Mesodermal cell (in vitro differentiated cells): ENCODE results near the gene TAS2R13.

Source experiments
- H3K27ac ChIP-seq: 2 replicates; pipeline ENCODE4 v1.7.0; 2013; ENCODE audit warnings: mild to moderate bottlenecking, low read depth, low read length, moderate library complexity; ENCODE audit not compliant: severe bottlenecking
- H3K36me3 ChIP-seq: 2 replicates; pipeline ENCODE4 v1.7.1; 2013; ENCODE audit warnings: mild to moderate bottlenecking, low read length, moderate library complexity; ENCODE audit not compliant: control insufficient read depth, insufficient read depth
- H3K4me1 ChIP-seq: one replicate; pipeline ENCODE4 v1.7.1; 2013; ENCODE audit warnings: mild to moderate bottlenecking, low read length; ENCODE audit not compliant: insufficient read depth, control insufficient read depth, poor library complexity, severe bottlenecking
- H3K4me3 ChIP-seq: 2 replicates; pipeline ENCODE4 v1.7.0; 2013; ENCODE audit warnings: low read length, control low read depth, mild to moderate bottlenecking; ENCODE audit not compliant: insufficient read depth, poor library complexity, severe bottlenecking; ENCODE audit errors: extremely low read depth
- H3K9me3 ChIP-seq: 2 replicates; pipeline ENCODE4 v1.7.1; 2013; ENCODE audit warnings: mild to moderate bottlenecking, low read length, moderate library complexity; ENCODE audit not compliant: control insufficient read depth
- WGBS, 2 experiments: methylation state at CpG; one replicate each; pipeline ENCODE4 v1.1.5; 2013; ENCODE audit warnings: missing lambda C conversion rate in 2 of 2; ENCODE audit not compliant: insufficient coverage in 2 of 2; 5-methylcytosine and 5-hydroxymethylcytosine counted together

Gene TAS2R13

GRCh38 chr12:10926269-10926668 is 16.9 kb upstream of the TAS2R13 start:
- peaks cover 3% of the 10 kb centered on the region for H3K36me3 ChIP-seq
- no peak overlapping the region for H3K4me3 ChIP-seq
- H3K9me3 ChIP-seq, result no peaks in the 10 kb centered on the region
- no peak overlapping the region for H3K27ac ChIP-seq
- 89 to 100% methylated on average over 4 to 5 of the region's 5 CpGs for WGBS, 2 experiments
- no peaks in the 10 kb centered on the region for H3K4me1 ChIP-seq

GRCh38 chr12:10919809-10920208 is 10.4 kb upstream of the TAS2R13 start:
- no peaks in the 10 kb centered on the region for H3K4me1 ChIP-seq
- no CpG with 5 or more reads among the region's 1 CpG for WGBS, 2 experiments
- no peak overlapping the region for H3K4me3 ChIP-seq
- no peaks in the 10 kb centered on the region for H3K9me3 ChIP-seq
- no peak overlapping the region for H3K27ac ChIP-seq
- no peaks in the 10 kb centered on the region for H3K36me3 ChIP-seq

- Histone ChIP-seq H3K4me1 (no peaks in the 10 kb centered on the region), H3K4me3 (no peak overlapping the region), H3K27ac (no peak overlapping the region), H3K9me3 (peaks cover 1% of the 10 kb centered on the region), H3K36me3 (no peaks in the 10 kb centered on the region)
- 0% methylated on average over 1 of the region's 8 CpGs; no CpG with 5 or more reads in 1 of the 2 experiments for WGBS, 2 experiments
Measured at GRCh38 chr12:10910380-10910779, 1.0 kb upstream of the TAS2R13 start.

GRCh38 chr12:10904686-10905085 is 4.7 kb downstream of the TAS2R13 start:
- no peaks in the 10 kb centered on the region for H3K4me1 ChIP-seq
- H3K4me3 ChIP-seq, result no peak overlapping the region
- WGBS, 2 experiments, result 92 to 100% methylated on average over 2 of the region's 4 CpGs
- H3K36me3 ChIP-seq, result no peaks in the 10 kb centered on the region
- no peak overlapping the region for H3K27ac ChIP-seq
- peaks cover 19% of the 10 kb centered on the region for H3K9me3 ChIP-seq

GRCh38 chr12:10901427-10901826 is 7.9 kb downstream of the TAS2R13 start:
- no peaks in the 10 kb centered on the region for H3K4me1 ChIP-seq
- H3K9me3 ChIP-seq, result peaks cover 19% of the 10 kb centered on the region
- no peak overlapping the region for H3K4me3 ChIP-seq
- H3K36me3 ChIP-seq, result no peaks in the 10 kb centered on the region
- WGBS, 2 experiments, result no CpG with 5 or more reads among the region's 1 CpG
- H3K27ac ChIP-seq, result no peak overlapping the region

GRCh38 chr12:10900972-10901371 is 8.4 kb downstream of the TAS2R13 start:
- H3K9me3 ChIP-seq, result peaks cover 19% of the 10 kb centered on the region
- H3K36me3 ChIP-seq, result no peaks in the 10 kb centered on the region
- no peak overlapping the region for H3K27ac ChIP-seq
- H3K4me3 ChIP-seq, result no peak overlapping the region
- no peaks in the 10 kb centered on the region for H3K4me1 ChIP-seq
- 83% methylated on average over 1 of the region's 1 CpG; no CpG with 5 or more reads in 1 of the 2 experiments for WGBS, 2 experiments

- H3K36me3 ChIP-seq, result no peaks in the 10 kb centered on the region
- H3K4me3 ChIP-seq, result no peak overlapping the region
- H3K4me1 ChIP-seq, result no peaks in the 10 kb centered on the region
- peaks cover 19% of the 10 kb centered on the region for H3K9me3 ChIP-seq
- WGBS, 2 experiments, result 91 to 92% methylated on average over 1 of the region's 1 CpG
- no peak overlapping the region for H3K27ac ChIP-seq
Measured at GRCh38 chr12:10900530-10900929, 8.8 kb downstream of the TAS2R13 start.

- Histone ChIP-seq H3K36me3 (no peaks in the 10 kb centered on the region), H3K4me1 (no peaks in the 10 kb centered on the region), H3K4me3 (no peak overlapping the region), H3K9me3 (no peaks in the 10 kb centered on the region), H3K27ac (no peak overlapping the region)
- 83 to 100% methylated on average over 1 to 2 of the region's 5 CpGs for WGBS, 2 experiments
Measured at GRCh38 chr12:10896854-10897253, 12.5 kb downstream of the TAS2R13 start.

- Histone ChIP-seq H3K4me3 (no peak overlapping the region), H3K27ac (no peak overlapping the region), H3K36me3 (no peaks in the 10 kb centered on the region), H3K4me1 (no peaks in the 10 kb centered on the region), H3K9me3 (no peaks in the 10 kb centered on the region)
- whole genome bisulfite sequencing, 2 experiments, result 93 to 100% methylated on average over 2 of the region's 2 CpGs
Measured at GRCh38 chr12:10891937-10892336, 17.4 kb downstream of the TAS2R13 start.

- Histone ChIP-seq H3K27ac (no peak overlapping the region), H3K4me3 (no peak overlapping the region), H3K9me3 (no peaks in the 10 kb centered on the region), H3K36me3 (no peaks in the 10 kb centered on the region), H3K4me1 (no peaks in the 10 kb centered on the region)
Measured at GRCh38 chr12:10889226-10889625, 20.1 kb downstream of the TAS2R13 start.

- WGBS, 2 experiments, result 92 to 96% methylated on average over 2 to 4 of the region's 6 CpGs
- no peaks in the 10 kb centered on the region for H3K36me3 ChIP-seq
Measured at GRCh38 chr12:10884086-10884725, 25.2 kb downstream of the TAS2R13 start, which contains the start of gene PRH1. Gene PRH1 (minus strand): TSS chr12:10884255. CDS start chr12:10884217, 38 bp downstream.

More at GRCh38 chr12:10884086-10884725, 25.2 kb downstream of the TAS2R13 start, which contains the start of gene PRH1:
- Histone ChIP-seq H3K9me3 (no peaks in the 10 kb centered on the region), H3K4me1 (peaks cover 16% of the 10 kb centered on the region), H3K4me3 (no peak within 1 kb of the TSS), H3K27ac (no peak within 1 kb of the TSS)
